Prostate gland (tissue), 2 donors: Measurements from ENCODE around the gene GPC5.

Experiments used
- CTCF ChIP-seq, 4 experiments: fragments of 200-600 bp in 2 of 4; fragments of 450-650 bp in 2 of 4; sonication (generic) in 2 of 4; IDR thresholded peaks; 1 replicate in 3 of 4; 2 replicates in 1 of 4; pipeline ENCODE4 v1.5.1; 2016 to 2019; ENCODE audit warnings: antibody characterized with exemption in 4 of 4, mild to moderate bottlenecking in 2 of 4, moderate library complexity in 2 of 4
- POLR2A ChIP-seq: fragments of 450-650 bp; IDR thresholded peaks from one replicate; pipeline ENCODE4 v1.6.1; 2016; ENCODE audit warnings: antibody characterized with exemption, mild to moderate bottlenecking
- POLR2AphosphoS5 ChIP-seq: sonication (generic); formaldehyde crosslinking; IDR thresholded peaks from one replicate; pipeline ENCODE4 v1.6.1; 2017; ENCODE audit warnings: antibody characterized with exemption

GRCh38 chr13:92262100-92262788 lies 863.8 kb downstream of the GPC5 start:
- TF ChIP-seq CTCF (IDR thresholded peaks at IDR 0.05) (no peak), POLR2A (no peak), POLR2AphosphoS5 (no peak)
